GM19351 (cell line): ENCODE results near the gene KCNIP3.

ENCODE experiments used
- ATAC-seq: cut with Tn5 transposase; IDR thresholded peaks from one replicate; pipeline ENCODE4 v1.9.1; 2021; ENCODE audit warnings: mild to moderate bottlenecking, moderate library complexity; ENCODE audit not compliant: unreplicated experiment

Gene KCNIP3

GRCh38 chr2:95274291-95275150 is 22.6 kb upstream of the KCNIP3 start, which contains the start of gene PROM2:
Gene PROM2 (plus strand): TSS chr2:95274449. CDS start chr2:95274586, 137 bp downstream.
- ATAC-seq, result no peak

GRCh38 chr2:95275151-95275515 is 22.0 kb upstream of the KCNIP3 start:
- no peak for ATAC-seq

GRCh38 chr2:95275601-95276243 is 21.4 kb upstream of the KCNIP3 start:
- ATAC-seq, result no peak

GRCh38 chr2:95276244-95276887 is 20.8 kb upstream of the KCNIP3 start:
- ATAC-seq, result no peak

- no peak for ATAC-seq
Measured at GRCh38 chr2:95276888-95277245, 20.3 kb upstream of the KCNIP3 start.

GRCh38 chr2:95277246-95277906 is 19.8 kb upstream of the KCNIP3 start:
- no peak for ATAC-seq

GRCh38 chr2:95278051-95278471 is 19.1 kb upstream of the KCNIP3 start:
- no peak for ATAC-seq

- no peak for ATAC-seq
Measured at GRCh38 chr2:95278637-95279225, 18.4 kb upstream of the KCNIP3 start.

- no peak for ATAC-seq
Measured at GRCh38 chr2:95279435-95280035, 17.6 kb upstream of the KCNIP3 start.

GRCh38 chr2:95281071-95281470 is 16.1 kb upstream of the KCNIP3 start:
- no peak for ATAC-seq

- ATAC-seq, result no peak
Measured at GRCh38 chr2:95281786-95282185, 15.4 kb upstream of the KCNIP3 start.

- ATAC-seq, result no peak
Measured at GRCh38 chr2:95282458-95282857, 14.7 kb upstream of the KCNIP3 start.

- no peak for ATAC-seq
Measured at GRCh38 chr2:95283562-95283961, 13.6 kb upstream of the KCNIP3 start.

GRCh38 chr2:95284886-95285541 is 12.1 kb upstream of the KCNIP3 start:
- no peak for ATAC-seq

GRCh38 chr2:95285542-95285932 is 11.6 kb upstream of the KCNIP3 start:
- ATAC-seq, result no peak

GRCh38 chr2:95287336-95287735 is 9.8 kb upstream of the KCNIP3 start:
- no peak for ATAC-seq

GRCh38 chr2:95287806-95288205 is 9.3 kb upstream of the KCNIP3 start:
- ATAC-seq, result no peak

GRCh38 chr2:95289253-95289652 is 7.9 kb upstream of the KCNIP3 start:
- ATAC-seq, result no peak

- no peak for ATAC-seq
Measured at GRCh38 chr2:95291222-95291621, 5.9 kb upstream of the KCNIP3 start.

- ATAC-seq, result no peak
Measured at GRCh38 chr2:95292623-95293260, 4.4 kb upstream of the KCNIP3 start.
